SK-N-MC (cell line): Measurements from ENCODE around the gene MAPT.
A peak's percentile ranks its signal among the peaks of the same experiment; 100 is the strongest.

Experiments used
- DNase-seq: peaks from one replicate; pipeline ENCODE4 v3.0.0-alpha.2; 2011; ENCODE audit warnings: low read depth, low spot score
- H3K27ac ChIP-seq: fragments of 200-600 bp; sonication (generic); 2 replicates; pipeline ENCODE4 v1.5.1; 2016; ENCODE audit warnings: mixed run types
- H3K36me3 ChIP-seq: fragments of 200-600 bp; sonication (generic); 2 replicates; pipeline ENCODE4 v1.6.1; 2017; ENCODE audit warnings: antibody characterized with exemption, low read length, mixed read lengths; ENCODE audit not compliant: insufficient read depth
- H3K4me3 ChIP-seq: fragments of 200-600 bp; sonication (generic); 2 replicates; pipeline ENCODE4 v1.5.1; 2016
- H3K9ac ChIP-seq: fragments of 200-600 bp; sonication (generic); 2 replicates; pipeline ENCODE4 v1.8.0; 2017; ENCODE audit warnings: mixed run types, mixed read lengths; ENCODE audit not compliant: insufficient read length
- H3K9me3 ChIP-seq: fragments of 200-600 bp; sonication (generic); 2 replicates; pipeline ENCODE4 v1.6.1; 2017; ENCODE audit warnings: low read depth, mild to moderate bottlenecking, antibody characterized with exemption, low read length, moderate library complexity, mixed read lengths
- EZH2 ChIP-seq: fragments of 200-600 bp; sonication (generic); IDR thresholded peaks from one replicate; pipeline ENCODE4 v1.6.1; 2017; ENCODE audit warnings: antibody characterized with exemption
- FOXP2 ChIP-seq: optimal IDR thresholded peaks from 2 replicates; pipeline ENCODE3; 2011; ENCODE audit warnings: mild to moderate bottlenecking, moderate library complexity; ENCODE audit not compliant: insufficient read depth; ENCODE audit errors: extremely low read length, control extremely low read depth
- POLR2AphosphoS5 ChIP-seq: IDR thresholded peaks from 2 replicates; pipeline ENCODE4 v1.6.1; 2012; ENCODE audit warnings: mild to moderate bottlenecking, low read depth, low read length, borderline replicate concordance

Gene MAPT

GRCh38 chr17:45924332-45924820 lies 30.0 kb downstream of the MAPT start:
- Histone ChIP-seq H3K4me3 (peak overlapping the region; percentile 54), H3K9me3 (no peaks in the 10 kb centered on the region), H3K27ac (peak overlapping the region; percentile 97), H3K9ac (peak overlapping the region; percentile 30), H3K36me3 (peaks cover 10% of the 10 kb centered on the region)
- TF ChIP-seq FOXP2 (no peak), POLR2AphosphoS5 (no peak), EZH2 (no peak)
- DNase-seq: no peak

- DNase-seq: no peak
- Histone ChIP-seq H3K4me3 (no peak overlapping the region), H3K36me3 (peaks cover 10% of the 10 kb centered on the region), H3K9me3 (no peaks in the 10 kb centered on the region), H3K9ac (no peak overlapping the region), H3K27ac (peak overlapping the region; percentile 97)
- TF ChIP-seq EZH2 (no peak), POLR2AphosphoS5 (no peak; the same call in 1 of the 2 replicates), FOXP2 (no peak)
Observed at GRCh38 chr17:45925311-45925710, 31.0 kb downstream of the MAPT start.

GRCh38 chr17:45927247-45927646 lies 32.9 kb downstream of the MAPT start:
- Histone ChIP-seq H3K9ac (no peak overlapping the region), H3K27ac (no peak overlapping the region), H3K36me3 (peaks cover 10% of the 10 kb centered on the region), H3K9me3 (no peaks in the 10 kb centered on the region), H3K4me3 (no peak overlapping the region)
- TF ChIP-seq FOXP2 (no peak), POLR2AphosphoS5 (no peak), EZH2 (no peak)
- DNase-seq: no peak

- DNase-seq: no peak
- Histone ChIP-seq H3K9me3 (no peaks in the 10 kb centered on the region), H3K27ac (peak overlapping the region; percentile 72), H3K36me3 (peaks cover 10% of the 10 kb centered on the region), H3K9ac (no peak overlapping the region), H3K4me3 (no peak overlapping the region)
- TF ChIP-seq POLR2AphosphoS5: no peak
- TF ChIP-seq EZH2: no peak
- TF ChIP-seq FOXP2: no peak
Observed at GRCh38 chr17:45929344-45929743, 35.0 kb downstream of the MAPT start.

GRCh38 chr17:45930420-45930951 lies 36.1 kb downstream of the MAPT start:
- Histone ChIP-seq H3K27ac (peak overlapping the region; percentile 81), H3K36me3 (peaks cover 12% of the 10 kb centered on the region), H3K4me3 (no peak overlapping the region), H3K9me3 (no peaks in the 10 kb centered on the region), H3K9ac (no peak overlapping the region)
- TF ChIP-seq EZH2 (no peak), POLR2AphosphoS5 (no peak), FOXP2 (no peak)
- no peak for DNase-seq

GRCh38 chr17:45931677-45932076 lies 37.3 kb downstream of the MAPT start:
- TF ChIP-seq POLR2AphosphoS5 (no peak), EZH2 (no peak), FOXP2 (no peak)
- H3K9me3 ChIP-seq: no peaks in the 10 kb centered on the region
- H3K27ac ChIP-seq: 0 out of 2 replicates have a peak overlapping the region, but pooled peaks have one; percentile 17
- DNase-seq: no peak
- no peak overlapping the region for H3K9ac ChIP-seq
- H3K4me3 ChIP-seq: no peak overlapping the region
- peaks cover 18% of the 10 kb centered on the region for H3K36me3 ChIP-seq

GRCh38 chr17:45934044-45934979 lies 40.0 kb downstream of the MAPT start:
- DNase-seq: no peak
- Histone ChIP-seq H3K9ac (no peak overlapping the region), H3K4me3 (no peak overlapping the region), H3K9me3 (no peaks in the 10 kb centered on the region), H3K36me3 (peaks cover 10% of the 10 kb centered on the region; the same call in 1 of the 2 replicates), H3K27ac (peak overlapping the region; percentile 91)
- TF ChIP-seq POLR2AphosphoS5 (no peak), FOXP2 (no peak), EZH2 (no peak)

GRCh38 chr17:45935197-45935709 lies 40.9 kb downstream of the MAPT start:
- DNase-seq: no peak
- H3K9ac ChIP-seq: no peak overlapping the region
- no peaks in the 10 kb centered on the region for H3K9me3 ChIP-seq
- H3K36me3 ChIP-seq: peaks cover 10% of the 10 kb centered on the region; the same call in 1 of the 2 replicates
- TF ChIP-seq EZH2 (no peak), POLR2AphosphoS5 (no peak), FOXP2 (no peak)
- peak overlapping the region; percentile 91 for H3K27ac ChIP-seq
- no peak overlapping the region for H3K4me3 ChIP-seq
